Loucy (cell line): ENCODE measurements around the gene ETFA.

Source experiments
- H2AFZ ChIP-seq: fragments of 200-600 bp; sonication (generic); 2 replicates; pipeline ENCODE4 v1.6.0; 2016; ENCODE audit warnings: antibody characterized with exemption, mild to moderate bottlenecking, low read length, moderate library complexity
- H3F3A ChIP-seq: fragments of 200-600 bp; 2 replicates; pipeline ENCODE4 v1.6.0; 2016; ENCODE audit warnings: antibody characterized with exemption, low read depth, mild to moderate bottlenecking
- H3K27me3 ChIP-seq: fragments of 200-600 bp; sonication (generic); 2 replicates; pipeline ENCODE4 v1.6.1; 2014; ENCODE audit warnings: low read length, mild to moderate bottlenecking; ENCODE audit not compliant: insufficient read depth, poor library complexity, severe bottlenecking
- H3K36me3 ChIP-seq: fragments of 200-600 bp; sonication (generic); 2 replicates; pipeline ENCODE4 v1.6.1; 2016; ENCODE audit warnings: low read length; ENCODE audit not compliant: insufficient read depth
- H3K4me1 ChIP-seq: fragments of 200-600 bp; sonication (generic); 2 replicates; pipeline ENCODE4 v1.5.1; 2014; ENCODE audit warnings: low read length, mild to moderate bottlenecking; ENCODE audit not compliant: insufficient read depth, poor library complexity, severe bottlenecking
- H3K4me2 ChIP-seq: fragments of 200-600 bp; sonication (generic); 2 replicates; pipeline ENCODE4 v1.6.0; 2014; ENCODE audit warnings: antibody characterized with exemption, low read length, low read depth, mild to moderate bottlenecking; ENCODE audit not compliant: poor library complexity, severe bottlenecking
- H3K4me3 ChIP-seq: fragments of 200-600 bp; sonication (generic); 2 replicates; pipeline ENCODE4 v1.5.1; 2014; ENCODE audit warnings: low read length, mild to moderate bottlenecking, mixed read lengths; ENCODE audit not compliant: poor library complexity, severe bottlenecking
- H3K79me2 ChIP-seq: fragments of 200-600 bp; sonication (generic); 2 replicates; pipeline ENCODE4 v1.6.1; 2014; ENCODE audit warnings: low read length; ENCODE audit not compliant: insufficient read depth
- H3K9ac ChIP-seq: fragments of 200-600 bp; sonication (generic); 2 replicates; pipeline ENCODE4 v1.6.0; 2014; ENCODE audit warnings: mild to moderate bottlenecking, low read depth, low read length, moderate library complexity; ENCODE audit not compliant: poor library complexity, severe bottlenecking
- H3K9me2 ChIP-seq: fragments of 200-600 bp; sonication (generic); replicated peaks from 2 replicates; pipeline ENCODE4 v1.6.1; 2016; ENCODE audit warnings: low read depth, low read length, mixed read lengths
- H3K9me3 ChIP-seq: fragments of 200-600 bp; sonication (generic); 2 replicates; pipeline ENCODE4 v1.6.1; 2014; ENCODE audit warnings: mild to moderate bottlenecking, antibody characterized with exemption, low read length, low read depth; ENCODE audit not compliant: insufficient read depth
- H4K20me1 ChIP-seq: fragments of 200-600 bp; sonication (generic); 2 replicates; pipeline ENCODE4 v1.6.0; 2014; ENCODE audit warnings: antibody characterized with exemption, low read length, mild to moderate bottlenecking; ENCODE audit not compliant: insufficient read depth, poor library complexity, severe bottlenecking
- CTCF ChIP-seq: fragments of 200-600 bp; sonication (generic); conservative IDR thresholded peaks from 2 replicates; pipeline ENCODE4 v1.5.1; 2014; ENCODE audit warnings: mild to moderate bottlenecking, antibody characterized with exemption, low read length
- EZH2phosphoT487 ChIP-seq: fragments of 200-600 bp; IDR thresholded peaks from 2 replicates; pipeline ENCODE4 v1.6.1; 2018; ENCODE audit warnings: antibody characterized with exemption, mild to moderate bottlenecking, moderate library complexity, borderline replicate concordance

ETFA gene

DNA sequence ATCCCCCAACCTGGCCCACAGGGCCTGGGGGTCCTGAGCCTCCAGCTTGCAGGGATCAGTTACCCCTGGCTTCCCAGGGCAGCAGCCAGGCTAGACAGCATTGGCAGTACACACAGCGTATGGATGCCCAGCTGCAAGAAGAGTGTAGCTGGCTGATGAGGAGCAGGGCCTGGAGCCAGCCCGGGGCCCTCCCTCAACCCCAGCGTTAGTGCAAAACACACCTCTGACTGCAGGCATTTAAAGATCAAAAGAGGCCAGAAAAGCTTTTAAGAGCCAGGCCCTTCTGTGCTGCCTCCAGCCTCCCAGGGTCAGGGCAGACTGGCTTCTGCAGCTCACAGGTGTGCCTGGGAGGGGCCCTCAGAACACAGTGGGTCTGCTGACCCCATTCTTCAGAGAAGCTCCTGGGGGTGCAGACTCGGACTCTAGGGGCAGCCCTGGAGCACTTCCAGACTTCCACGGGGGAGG lies 110.6 kb downstream of the ETFA start:
- Histone ChIP-seq H3K79me2 (no peaks in the 10 kb centered on the region), H3K4me2 (no peak overlapping the region), H3K4me3 (no peak overlapping the region), H3K9me2 (no peaks in the 10 kb centered on the region), H3K9me3 (no peaks in the 10 kb centered on the region), H3K36me3 (no peaks in the 10 kb centered on the region; the same call in 1 of the 2 replicates), H2AFZ (no peak overlapping the region), H4K20me1 (no peaks in the 10 kb centered on the region), H3F3A (no peaks in the 10 kb centered on the region), H3K4me1 (peaks cover 18% of the 10 kb centered on the region), H3K9ac (no peak overlapping the region), H3K27me3 (no peaks in the 10 kb centered on the region)
- no peak for TF ChIP-seq EZH2phosphoT487
- TF ChIP-seq CTCF: no peak

DNA sequence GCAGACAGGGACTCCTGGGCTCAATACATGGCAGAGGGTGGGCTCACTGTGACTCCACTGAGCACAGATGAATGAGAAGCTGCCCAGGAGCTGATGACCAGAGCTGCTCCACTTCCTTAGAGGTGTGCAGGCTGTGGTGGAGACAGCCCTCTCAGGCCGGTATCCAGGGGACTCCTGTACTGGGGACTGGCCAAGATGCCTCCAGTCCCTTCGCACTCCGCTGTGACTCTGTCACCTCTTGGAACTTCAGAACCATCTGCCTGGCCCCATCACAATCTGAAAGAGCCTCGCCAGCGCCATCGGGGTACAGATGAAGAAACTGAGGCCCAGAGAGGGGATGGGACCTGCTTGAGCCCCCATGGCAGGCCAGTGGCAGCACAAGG lies 111.2 kb downstream of the ETFA start:
- H3K9ac ChIP-seq: no peak overlapping the region
- H3K36me3 ChIP-seq: no peaks in the 10 kb centered on the region; the same call in 1 of the 2 replicates
- peaks cover 18% of the 10 kb centered on the region for H3K4me1 ChIP-seq
- no peaks in the 10 kb centered on the region for H3F3A ChIP-seq
- H3K4me2 ChIP-seq: no peak overlapping the region
- H3K79me2 ChIP-seq: no peaks in the 10 kb centered on the region
- no peaks in the 10 kb centered on the region for H3K9me2 ChIP-seq
- H4K20me1 ChIP-seq: no peaks in the 10 kb centered on the region
- no peak overlapping the region for H3K4me3 ChIP-seq
- H3K27me3 ChIP-seq: no peaks in the 10 kb centered on the region
- H3K9me3 ChIP-seq: no peaks in the 10 kb centered on the region
- TF ChIP-seq EZH2phosphoT487 (no peak), CTCF (no peak)
- H2AFZ ChIP-seq: no peak overlapping the region

DNA sequence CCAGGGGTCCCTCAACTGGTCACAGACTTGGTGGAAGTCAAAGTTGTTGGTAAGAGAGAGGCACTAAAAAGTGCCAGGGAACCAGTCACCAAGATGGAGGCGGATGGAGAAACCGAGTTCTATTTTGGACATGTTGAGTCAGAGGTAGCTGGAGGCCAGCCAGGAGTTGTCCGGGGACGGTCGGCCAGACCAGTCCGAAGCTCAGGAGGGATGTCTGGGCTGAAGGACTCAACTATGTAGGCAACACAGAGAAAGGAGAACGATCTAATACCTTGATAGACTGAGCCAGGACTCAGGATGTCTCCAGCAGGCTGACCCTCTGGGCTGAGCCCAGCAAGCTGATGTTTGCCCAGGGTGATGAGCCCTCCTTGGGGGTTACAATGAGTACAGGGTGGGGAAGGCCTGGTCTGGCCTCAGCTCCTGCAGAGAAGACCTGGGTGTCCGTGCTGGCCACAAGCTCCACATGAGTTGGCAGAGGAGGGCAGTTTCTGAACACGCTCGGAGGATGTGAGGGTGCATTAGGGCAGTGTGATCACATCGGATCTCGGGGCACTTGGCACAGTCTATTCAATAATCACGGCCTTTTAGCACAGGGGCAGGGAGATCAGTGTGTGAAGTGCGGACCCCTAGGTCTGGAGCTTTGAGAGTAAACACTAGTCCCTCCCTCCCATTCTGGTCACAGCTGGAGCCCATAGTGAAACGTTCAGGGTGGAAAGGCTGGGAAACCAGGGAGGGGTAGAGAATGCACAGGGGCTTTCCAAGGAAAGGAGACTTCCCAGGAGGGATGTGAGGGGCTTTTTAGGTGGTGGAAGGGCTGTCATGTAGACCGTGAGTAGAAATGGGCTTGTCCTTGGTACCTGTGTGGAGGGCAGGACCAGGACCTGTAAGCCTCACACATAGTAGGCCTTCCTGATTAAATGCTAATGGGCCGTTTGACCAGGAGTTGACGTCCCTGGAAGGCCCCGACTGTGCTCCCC lies 111.9 kb downstream of the ETFA start:
- no peak overlapping the region for H3K4me3 ChIP-seq
- H3K9me2 ChIP-seq: no peaks in the 10 kb centered on the region
- no peaks in the 10 kb centered on the region; the same call in 1 of the 2 replicates for H3K36me3 ChIP-seq
- no peaks in the 10 kb centered on the region for H3K79me2 ChIP-seq
- H3K4me1 ChIP-seq: peaks cover 18% of the 10 kb centered on the region
- no peaks in the 10 kb centered on the region for H3K9me3 ChIP-seq
- H3K27me3 ChIP-seq: no peaks in the 10 kb centered on the region
- no peaks in the 10 kb centered on the region for H4K20me1 ChIP-seq
- no peak overlapping the region for H3K9ac ChIP-seq
- no peak for TF ChIP-seq EZH2phosphoT487
- TF ChIP-seq CTCF: no peak
- H3K4me2 ChIP-seq: no peak overlapping the region
- H2AFZ ChIP-seq: no peak overlapping the region
- H3F3A ChIP-seq: no peaks in the 10 kb centered on the region
